ENCODE data around the gene NOL6.

Gene NOL6

GRCh38 chr9:33452828-33453271 is 20.9 kb downstream of the NOL6 start:
- peak; percentile 30 for DNase-seq

- DNase-seq, result no peak
These were observed 23.0 kb downstream of the NOL6 start for GRCh38 chr9:33450621-33451146.

- no peak for DNase-seq
These were observed 24.0 kb downstream of the NOL6 start for GRCh38 chr9:33449715-33450114.

- no peak for DNase-seq
These were observed 25.7 kb downstream of the NOL6 start for GRCh38 chr9:33447799-33448553.

- peak; percentile 76 for DNase-seq
These were observed 26.6 kb downstream of the NOL6 start, which contains the start of gene AQP3 for GRCh38 chr9:33446946-33447798. Gene AQP3, minus strand, starts transcription at chr9:33447593. Its CDS starts 63 bp downstream, at chr9:33447530.

GRCh38 chr9:33446240-33446945 is 27.3 kb downstream of the NOL6 start:
- peak; percentile 37 for DNase-seq

- DNase-seq, result peak; percentile 26
These were observed 28.1 kb downstream of the NOL6 start for GRCh38 chr9:33445389-33446239.

- DNase-seq, result no peak
These were observed 30.1 kb downstream of the NOL6 start for GRCh38 chr9:33443464-33444154.

GRCh38 chr9:33443047-33443446 is 30.7 kb downstream of the NOL6 start:
- no peak for DNase-seq

GRCh38 chr9:33442125-33442524 is 31.6 kb downstream of the NOL6 start:
- DNase-seq, result no peak

- DNase-seq, result no peak
These were observed 33.1 kb downstream of the NOL6 start for GRCh38 chr9:33440609-33441008.

- DNase-seq, result no peak
These were observed 33.5 kb downstream of the NOL6 start for GRCh38 chr9:33440204-33440603.

- DNase-seq, result no peak
These were observed 34.0 kb downstream of the NOL6 start for GRCh38 chr9:33439731-33440130.

GRCh38 chr9:33438926-33439680 is 34.6 kb downstream of the NOL6 start:
- DNase-seq, result no peak

- DNase-seq, result no peak
These were observed 35.8 kb downstream of the NOL6 start for GRCh38 chr9:33437898-33438297.

- DNase-seq, result no peak
These were observed 36.5 kb downstream of the NOL6 start for GRCh38 chr9:33437205-33437604.

GRCh38 chr9:33436445-33436844 is 37.3 kb downstream of the NOL6 start:
- no peak for DNase-seq

GRCh38 chr9:33435821-33436277 is 37.9 kb downstream of the NOL6 start:
- no peak for DNase-seq

GRCh38 chr9:33434317-33435105 is 39.2 kb downstream of the NOL6 start:
- no peak for DNase-seq

GRCh38 chr9:33433871-33434270 is 39.9 kb downstream of the NOL6 start:
- DNase-seq, result no peak
